HL-60/S4 treated with phorbol 12-myristate 13-acetate at 8.2 ng/mL for 4 days and 3 days (cell line): Measurements from ENCODE around the gene QPRT.
"Not testable (repeated sequence)": the region's sequence is repeated elsewhere in the genome, so short reads cannot be mapped to it uniquely, and the experiment has no call there.

ENCODE experiments used
- in situ Hi-C: fragments of 300-500 bp; cut with MboI; formaldehyde crosslinking; loops from 2 replicates; pipeline ENCODE4 v1.15.0; 2022; ENCODE audit warnings: low sequenced_read_pairs

Gene QPRT

DNA sequence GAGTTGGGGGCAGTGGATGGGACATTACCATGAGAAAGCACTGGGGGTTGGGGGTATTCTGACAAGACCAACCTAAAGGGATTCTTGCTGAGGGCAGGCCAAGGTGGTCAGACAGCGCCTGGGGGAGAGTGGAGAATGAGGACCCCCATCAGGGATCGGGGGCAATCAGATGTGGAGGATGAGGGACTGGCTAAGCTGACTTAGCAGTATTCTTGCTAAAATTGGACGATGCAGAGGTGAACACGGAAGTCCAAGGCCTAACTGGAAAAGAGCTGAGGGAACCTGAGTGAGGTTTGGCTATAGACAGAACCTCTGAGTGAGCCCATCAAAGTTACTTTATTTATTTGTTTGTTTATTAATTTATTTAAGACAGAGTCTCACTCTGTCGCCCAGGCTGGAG is 9.2 kb downstream of the QPRT start:
- in situ Hi-C loops = loop anchor here (25.0 kb wide), 1 partner anchor 349 kb away; the partner anchor contains the start of gene TLCD3B

DNA sequence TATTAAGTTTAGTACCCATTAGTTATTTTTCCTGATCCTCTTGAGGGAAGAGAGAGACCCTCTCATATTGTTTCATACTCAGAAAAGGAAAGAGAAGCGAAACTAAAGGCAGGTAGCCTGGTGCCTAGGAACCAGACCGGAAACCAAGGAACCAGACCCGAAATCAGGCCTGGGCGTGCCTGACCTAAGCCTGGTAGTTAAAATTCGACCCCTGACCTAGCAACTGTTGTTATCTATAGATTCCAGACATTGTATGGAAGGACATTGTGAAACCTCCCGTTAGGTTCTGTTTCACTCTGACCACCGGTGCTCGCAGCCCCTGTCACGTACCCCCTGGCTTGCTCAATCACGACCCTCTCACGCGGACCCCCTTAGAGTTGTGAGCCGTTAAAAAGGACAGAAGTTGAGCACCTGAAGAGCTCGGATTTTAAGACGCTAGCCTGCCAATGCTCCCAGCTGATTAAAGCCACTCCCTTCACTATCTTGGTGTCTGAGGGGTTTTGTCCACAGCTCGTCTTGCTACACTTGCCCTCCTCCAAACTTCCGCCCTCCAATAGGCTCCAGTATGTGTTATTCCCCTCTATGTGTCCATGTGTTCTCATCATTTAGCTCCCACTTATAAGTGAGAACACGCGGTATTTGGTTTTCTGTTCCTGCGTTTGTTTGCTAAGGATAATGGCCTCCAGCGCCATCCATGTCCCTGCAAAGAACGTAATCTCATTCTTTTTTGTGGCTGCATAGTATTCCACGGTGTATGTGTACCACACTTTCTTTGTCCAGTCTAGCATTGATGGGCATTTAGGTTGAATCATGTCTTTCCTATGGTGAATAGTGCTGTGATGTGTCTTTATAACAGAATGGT is 10.7 kb downstream of the QPRT start:
- in situ Hi-C loops = loop anchor here (25.0 kb wide), 1 partner anchor 348 kb away; the partner anchor contains the start of gene TLCD3B

DNA sequence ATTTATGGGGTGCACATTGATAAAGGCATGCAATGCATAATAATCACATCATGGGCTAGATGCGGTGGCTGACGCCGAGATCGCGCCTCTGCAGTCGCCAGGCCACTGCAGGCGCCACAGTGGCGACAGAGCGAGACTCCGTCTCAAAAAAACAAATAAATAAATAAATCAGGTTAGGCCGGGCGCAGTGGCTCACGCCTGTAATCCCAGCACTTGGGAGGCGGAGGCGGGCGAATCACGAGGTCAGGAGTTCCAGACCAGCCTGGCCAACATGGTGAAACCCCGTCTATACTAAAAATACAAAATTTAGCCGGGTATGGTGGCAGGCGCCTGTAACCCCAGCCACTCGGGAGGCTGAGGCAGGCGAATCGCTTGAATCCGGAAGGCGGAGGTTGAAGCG is 13.6 kb downstream of the QPRT start:
- in situ Hi-C loops = loop anchor here (25.0 kb wide), 1 partner anchor 345 kb away; the partner anchor contains the start of gene TLCD3B

DNA sequence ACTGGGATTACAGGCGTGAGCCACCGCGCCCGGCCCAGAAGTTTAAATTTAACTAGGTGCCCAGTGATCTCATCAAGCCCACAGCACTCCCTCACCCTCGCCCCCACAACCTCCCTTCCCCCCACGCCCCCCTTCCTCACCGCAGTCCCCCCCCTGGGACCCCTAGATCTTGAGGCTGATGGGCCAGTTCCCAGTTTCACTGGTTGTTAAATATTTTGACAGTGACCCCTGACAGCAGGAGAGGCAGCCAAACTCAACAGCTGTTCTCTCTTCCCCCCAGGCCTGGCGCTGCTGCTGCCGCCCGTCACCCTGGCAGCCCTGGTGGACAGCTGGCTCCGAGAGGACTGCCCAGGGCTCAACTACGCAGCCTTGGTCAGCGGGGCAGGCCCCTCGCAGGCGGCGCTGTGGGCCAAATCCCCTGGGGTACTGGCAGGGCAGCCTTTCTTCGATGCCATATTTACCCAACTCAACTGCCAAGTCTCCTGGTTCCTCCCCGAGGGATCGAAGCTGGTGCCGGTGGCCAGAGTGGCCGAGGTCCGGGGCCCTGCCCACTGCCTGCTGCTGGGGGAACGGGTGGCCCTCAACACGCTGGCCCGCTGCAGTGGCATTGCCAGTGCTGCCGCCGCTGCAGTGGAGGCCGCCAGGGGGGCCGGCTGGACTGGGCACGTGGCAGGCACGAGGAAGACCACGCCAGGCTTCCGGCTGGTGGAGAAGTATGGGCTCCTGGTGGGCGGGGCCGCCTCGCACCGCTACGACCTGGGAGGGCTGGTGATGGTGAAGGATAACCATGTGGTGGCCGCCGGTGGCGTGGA is 15.6 kb downstream of the QPRT start:
- in situ Hi-C loops = loop anchor here (25.0 kb wide), 1 partner anchor 343 kb away; the partner anchor contains the start of gene TLCD3B

DNA sequence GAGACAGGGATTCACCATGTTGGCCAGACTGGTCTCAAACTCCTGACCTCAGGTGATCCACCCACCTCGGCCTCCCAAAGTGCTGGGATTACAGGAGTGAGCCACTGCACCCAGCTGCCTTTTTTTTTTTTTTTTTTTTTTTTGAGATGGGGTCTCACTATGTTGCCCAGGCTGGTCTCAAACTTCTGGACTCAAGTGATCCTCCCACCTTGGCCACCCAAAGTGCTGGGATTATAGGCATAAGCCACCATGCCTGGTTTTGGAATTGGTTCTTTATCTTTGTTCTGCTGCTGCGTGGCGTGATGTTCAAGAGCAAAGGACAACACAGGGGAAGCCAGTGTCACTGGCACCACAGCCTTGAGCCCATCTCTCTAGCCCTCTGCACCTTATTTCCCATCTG is 16.7 kb downstream of the QPRT start:
- in situ Hi-C loops = loop anchor here (25.0 kb wide), 1 partner anchor 342 kb away; the partner anchor contains the start of gene TLCD3B

DNA sequence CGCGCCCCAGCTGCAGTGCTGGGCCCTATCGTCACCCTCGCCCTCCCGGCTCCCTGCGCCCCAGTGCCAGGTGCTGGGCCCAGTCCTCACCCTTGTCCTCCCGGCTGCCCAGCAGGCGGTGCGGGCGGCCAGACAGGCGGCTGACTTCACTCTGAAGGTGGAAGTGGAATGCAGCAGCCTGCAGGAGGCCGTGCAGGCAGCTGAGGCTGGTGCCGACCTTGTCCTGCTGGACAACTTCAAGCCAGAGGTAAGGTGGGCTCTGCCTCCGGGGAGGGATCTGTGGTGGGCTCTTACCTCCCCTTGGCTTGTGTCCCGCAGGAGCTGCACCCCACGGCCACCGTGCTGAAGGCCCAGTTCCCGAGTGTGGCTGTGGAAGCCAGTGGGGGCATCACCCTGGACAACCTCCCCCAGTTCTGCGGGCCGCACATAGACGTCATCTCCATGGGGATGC is 17.9 kb downstream of the QPRT start:
- in situ Hi-C loops = loop anchor here (25.0 kb wide), 1 partner anchor 340 kb away; the partner anchor contains the start of gene TLCD3B

DNA sequence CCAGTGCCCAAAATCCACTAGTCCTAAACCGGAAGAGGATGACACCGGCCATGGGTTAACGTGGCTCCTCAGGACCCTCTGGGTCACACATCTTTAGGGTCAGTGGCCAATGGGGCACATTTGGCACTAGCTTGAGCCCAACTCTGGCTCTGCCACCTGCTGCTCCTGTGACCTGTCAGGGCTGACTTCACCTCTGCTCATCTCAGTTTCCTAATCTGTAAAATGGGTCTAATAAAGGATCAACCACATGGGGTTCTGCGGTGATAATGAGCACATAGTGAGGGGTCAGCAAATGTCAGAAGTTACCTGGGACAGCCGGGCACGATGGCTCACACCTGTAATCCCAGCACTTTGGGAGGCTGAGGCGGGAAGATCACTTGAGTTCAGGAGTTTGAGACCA is 18.4 kb downstream of the QPRT start:
- in situ Hi-C loops = loop anchor here (25.0 kb wide), 1 partner anchor 340 kb away; the partner anchor contains the start of gene TLCD3B

DNA sequence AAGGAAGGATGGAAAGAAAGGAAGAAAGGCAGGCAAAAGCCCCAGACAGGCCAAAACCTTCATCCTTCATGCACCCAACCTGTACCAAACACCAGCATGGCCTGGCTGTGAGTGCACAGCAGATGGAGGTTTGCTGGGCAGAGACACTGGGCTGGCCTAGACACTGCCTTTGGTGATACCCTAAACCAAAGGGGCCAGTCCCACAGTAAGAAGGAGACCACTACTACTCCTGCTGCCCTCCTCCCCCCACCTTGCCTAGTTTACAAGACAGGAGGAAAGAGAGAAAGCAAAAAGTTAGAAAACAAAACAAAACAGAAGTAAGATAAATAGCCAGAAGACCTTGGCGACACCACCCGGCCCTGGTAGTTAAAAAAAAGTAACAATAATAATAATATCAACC is 19.1 kb downstream of the QPRT start:
- in situ Hi-C loops = loop anchor here (25.0 kb wide), 1 partner anchor 339 kb away; the partner anchor contains the start of gene TLCD3B

DNA sequence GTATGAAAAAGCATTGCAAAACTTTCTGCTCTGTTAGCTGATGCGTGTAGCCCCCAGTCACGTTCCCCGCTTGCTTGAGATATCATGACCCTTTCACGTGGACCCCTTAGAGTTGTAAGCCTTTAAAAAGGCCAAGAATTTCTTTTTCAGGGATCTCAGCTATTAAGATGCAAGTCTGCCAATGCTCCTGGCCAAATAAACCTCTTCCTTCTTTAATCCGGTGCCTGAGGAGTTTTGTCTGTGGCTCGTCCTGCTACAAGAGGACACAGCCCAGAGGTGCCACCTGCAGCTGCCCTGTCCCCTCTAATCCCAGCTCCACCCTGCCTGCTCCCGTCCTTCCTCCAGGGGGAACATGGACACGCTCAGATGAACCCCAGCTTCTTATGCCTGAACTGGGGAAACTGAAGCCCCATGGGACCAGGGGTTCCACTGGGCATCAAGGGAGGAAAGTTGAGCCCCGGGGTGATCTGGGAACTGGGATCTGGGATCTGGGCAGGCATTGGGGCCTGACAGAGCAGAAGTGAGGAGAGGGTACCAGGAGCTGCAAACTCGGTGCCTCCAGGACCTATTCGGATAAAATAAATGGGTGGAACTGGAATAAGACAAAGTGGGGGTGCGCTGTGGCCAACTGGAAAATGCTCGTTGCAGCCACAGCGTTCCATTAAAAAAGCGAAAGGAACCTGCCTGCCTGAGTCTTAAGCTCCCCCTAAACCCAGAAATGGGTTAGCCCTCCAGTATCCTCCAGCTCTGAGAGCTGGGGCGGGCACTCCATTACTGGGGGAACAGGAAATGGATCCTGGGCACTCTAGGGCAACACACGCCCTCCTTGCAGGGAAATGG is 19.7 kb downstream of the QPRT start:
- in situ Hi-C loops = loop anchor here (25.0 kb wide), 1 partner anchor 339 kb away; the partner anchor contains the start of gene TLCD3B

DNA sequence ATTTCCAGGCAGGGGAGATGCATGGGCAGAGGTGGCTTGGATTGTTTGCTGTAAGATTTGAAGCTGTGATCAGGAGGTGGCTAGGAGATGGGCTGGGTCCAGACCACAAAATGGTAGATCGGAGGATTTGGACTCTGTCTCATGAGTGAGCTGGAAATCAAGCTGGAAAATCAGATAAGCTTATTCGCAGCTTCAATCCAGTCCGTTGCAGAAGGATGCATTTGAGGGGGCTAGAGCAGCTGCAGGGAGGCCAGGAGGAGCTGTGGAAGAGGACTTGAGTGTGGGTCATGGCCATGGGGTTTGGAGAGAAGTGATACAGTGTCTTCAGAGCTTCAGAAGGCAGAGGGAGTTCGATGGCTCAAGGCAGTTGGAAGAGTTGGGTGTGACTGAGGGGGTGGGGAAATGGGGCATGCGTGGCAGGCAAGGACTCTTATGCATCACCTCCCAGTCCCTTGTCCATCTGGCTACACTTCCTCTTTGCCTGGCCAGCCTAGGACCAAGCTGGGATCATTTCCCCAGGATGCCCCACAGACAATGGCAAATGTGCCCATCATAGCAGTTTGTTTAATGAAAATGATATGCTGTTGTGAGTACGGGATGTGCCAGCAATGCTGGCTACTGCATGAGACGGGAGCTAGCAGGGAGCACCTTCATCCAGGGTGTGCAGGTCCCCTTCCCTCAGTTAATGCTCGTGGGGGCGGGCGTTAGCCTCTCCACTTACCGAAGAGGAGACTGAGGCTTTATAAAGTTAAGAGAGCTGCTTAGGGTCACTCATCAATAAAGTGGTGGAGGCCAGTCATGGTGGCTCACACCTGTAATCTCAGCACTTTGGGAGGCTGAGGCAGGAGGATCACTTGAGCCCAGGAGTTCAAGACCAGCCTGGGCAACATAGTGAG is 20.6 kb downstream of the QPRT start:
- in situ Hi-C loops = loop anchor here (25.0 kb wide), 1 partner anchor 338 kb away; the partner anchor contains the start of gene TLCD3B

DNA sequence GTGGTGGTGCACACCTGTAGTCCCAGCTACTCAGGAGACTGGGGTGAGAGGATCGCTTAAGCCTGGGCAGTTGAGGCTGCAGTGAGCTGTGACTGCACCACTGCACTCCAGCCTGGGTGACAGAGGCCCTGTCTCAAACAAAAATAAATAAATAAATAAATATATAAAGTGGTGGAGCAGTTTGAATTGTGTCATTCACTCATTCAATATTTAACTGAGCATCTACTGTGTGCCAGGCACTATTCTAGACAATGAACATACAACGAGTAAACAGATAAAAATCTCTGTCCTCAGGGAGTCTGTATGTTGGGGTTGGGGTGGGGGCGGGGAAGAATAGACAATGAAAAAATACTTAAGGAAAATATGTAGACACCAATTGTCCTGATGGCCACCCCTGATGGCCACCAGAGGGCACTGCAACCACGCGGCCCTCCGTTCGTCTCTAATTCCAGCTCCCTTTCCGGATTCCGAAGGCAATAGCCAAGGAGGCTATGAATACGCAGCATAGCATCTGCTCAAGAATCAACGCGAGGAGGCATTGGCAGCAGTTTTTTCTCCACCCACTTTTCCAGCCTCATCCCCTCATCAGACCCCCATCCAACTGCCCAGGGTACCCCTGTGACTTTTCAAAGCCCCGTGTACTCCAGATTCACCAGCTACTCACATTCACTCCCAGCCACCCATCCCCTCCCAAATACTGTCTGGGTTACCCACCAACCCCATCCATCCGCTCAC is 21.4 kb downstream of the QPRT start:
- in situ Hi-C loops = no loop called here

DNA sequence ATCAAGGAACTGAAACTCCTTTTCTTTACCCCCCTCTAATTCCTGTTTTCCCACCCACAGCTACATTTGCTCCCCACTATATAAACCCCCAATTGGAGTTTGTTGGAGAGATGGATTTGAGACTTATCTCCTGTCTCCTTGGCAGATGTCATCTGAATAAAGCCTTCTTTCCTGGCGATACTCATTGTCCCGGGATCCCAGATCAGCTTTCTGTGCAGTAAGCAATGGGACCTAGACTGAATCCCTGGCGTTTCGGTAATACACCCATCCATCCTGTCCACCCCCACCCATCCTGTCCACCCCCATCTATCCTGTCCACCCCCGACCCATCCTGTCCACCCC is 22.2 kb downstream of the QPRT start:
- in situ Hi-C loops = no loop called here

DNA sequence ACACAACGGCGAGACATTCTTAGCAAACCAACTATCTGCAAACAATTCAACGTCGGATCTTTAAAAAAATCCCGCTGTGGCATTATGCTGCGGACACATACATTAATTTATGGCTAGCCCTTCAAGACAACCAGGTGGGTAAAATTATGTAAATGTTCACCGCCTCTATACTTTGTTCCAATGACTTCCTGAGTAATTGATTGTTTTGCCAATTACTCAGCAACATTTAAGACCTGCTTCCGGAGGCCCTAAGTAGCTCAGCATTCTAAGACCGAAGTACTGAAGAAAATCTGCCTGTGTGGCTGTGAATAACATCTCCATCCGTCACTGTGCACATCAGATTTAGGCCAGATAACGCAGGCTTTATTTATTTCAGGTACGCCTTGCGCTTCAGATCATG is 23.3 kb downstream of the QPRT start:
- in situ Hi-C loops = no loop called here

DNA sequence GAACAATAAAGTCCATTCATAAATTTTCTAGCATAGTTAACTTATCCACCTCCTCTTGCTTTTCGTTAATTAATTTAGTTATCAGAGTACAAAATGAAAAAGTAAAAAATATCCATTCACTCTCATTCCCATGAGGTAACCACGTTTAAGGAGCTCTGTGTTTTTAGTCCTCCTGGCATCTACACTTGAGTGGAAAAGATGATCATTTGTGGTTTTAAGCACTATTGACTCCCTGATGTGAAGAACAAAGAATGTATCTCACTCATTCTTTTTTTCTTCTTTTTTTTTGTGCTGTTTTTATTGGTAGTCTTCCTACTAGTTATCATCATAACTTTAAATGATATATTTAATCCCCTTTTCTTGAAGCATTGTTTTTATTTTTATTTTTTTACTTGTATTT is 26.1 kb downstream of the QPRT start:
- in situ Hi-C loops = no loop called here

DNA sequence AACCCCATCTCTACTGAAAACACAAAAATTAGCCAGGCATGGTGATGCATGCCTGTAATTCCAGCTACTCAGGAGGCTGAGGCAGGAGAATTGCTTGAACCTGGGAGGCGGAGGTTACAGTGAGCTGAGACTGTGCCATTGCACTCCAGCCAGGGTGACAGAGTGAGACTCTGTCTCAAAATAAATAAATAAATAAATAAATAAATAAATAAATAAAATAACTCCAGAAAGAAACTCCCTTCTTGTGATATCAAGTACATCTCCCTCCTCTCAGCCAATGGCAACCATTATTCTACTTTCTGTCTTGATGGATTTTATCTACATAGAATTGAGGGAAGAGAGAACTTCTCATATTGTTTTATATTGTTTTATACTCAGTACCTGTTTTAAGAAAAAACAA is 28.2 kb downstream of the QPRT start:
- in situ Hi-C loops = not testable (repeated sequence)

DNA sequence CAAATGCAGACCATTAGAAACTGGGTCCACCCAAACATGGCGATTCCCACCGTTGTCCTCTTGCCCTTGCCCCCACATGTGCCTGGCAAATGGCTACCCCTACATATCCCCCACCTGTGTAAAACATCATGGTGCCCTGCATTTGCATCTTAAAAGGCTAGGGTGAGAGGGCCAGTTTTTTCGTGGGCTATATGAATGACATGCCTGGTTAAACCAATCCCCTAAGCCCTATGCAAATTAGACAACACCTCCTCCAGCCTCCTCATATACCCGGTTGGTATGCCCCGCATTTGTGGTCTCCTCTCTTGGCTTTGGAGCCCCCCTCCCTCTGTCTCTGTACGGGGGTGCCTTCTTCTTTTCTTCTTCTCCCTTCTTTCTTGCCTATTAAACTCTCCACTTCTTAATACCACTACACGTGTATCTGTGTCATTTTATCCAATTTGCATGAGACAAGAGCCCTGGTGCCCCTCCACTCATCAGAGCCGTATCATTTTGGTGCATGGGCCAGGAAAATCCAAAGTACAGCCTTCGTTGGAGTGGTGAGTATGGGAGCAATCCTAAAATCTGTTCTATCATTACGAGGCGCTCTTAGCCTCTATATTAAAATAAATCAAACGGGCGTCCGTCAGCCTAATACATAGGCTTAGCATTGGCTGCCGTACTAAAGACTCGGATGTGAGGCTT is 30.1 kb downstream of the QPRT start:
- in situ Hi-C loops = no loop called here

DNA sequence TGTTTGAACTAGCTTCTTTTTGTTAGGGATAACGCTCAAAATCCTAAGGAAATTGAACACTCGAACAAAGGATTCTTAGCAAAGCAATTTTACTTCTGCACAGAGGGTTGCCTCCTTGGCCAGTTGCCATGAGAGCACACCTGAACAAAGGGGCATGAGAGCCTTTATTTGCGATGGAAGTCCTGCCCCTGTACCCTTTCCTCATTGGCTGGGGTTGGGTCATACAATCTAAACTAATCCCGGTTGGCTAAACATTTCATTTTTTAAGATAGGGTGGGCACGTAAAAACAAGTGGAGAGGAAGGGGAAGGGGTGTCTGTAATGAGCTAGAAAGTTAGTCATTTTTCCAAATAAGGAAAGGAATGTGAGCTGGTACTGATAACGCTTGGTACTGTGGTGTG is 30.7 kb downstream of the QPRT start:
- in situ Hi-C loops = not testable (repeated sequence)
